Activated naive CD8-positive, alpha-beta T cell treated with anti-CD3 and anti-CD28 coated beads for 36 hours (primary cell): ENCODE results near the gene APBA1. TPM values are rescaled to one million over a fixed set of nuclear protein-coding genes. Genes with fewer than 3 reads are reported as not detected.

Experiments
- DNase-seq: peaks from one replicate; pipeline ENCODE4 v3.0.0; 2021
- H3K27ac Mint-ChIP-seq: one replicate; pipeline ENCODE4 v1.8.0; 2022; ENCODE audit warnings: mild to moderate bottlenecking, moderate library complexity, mixed read lengths
- H3K27me3 Mint-ChIP-seq: one replicate; pipeline ENCODE4 v1.8.0; 2022; ENCODE audit warnings: mild to moderate bottlenecking, mixed read lengths
- H3K36me3 Mint-ChIP-seq: one replicate; pipeline ENCODE4 v1.8.0; 2021; ENCODE audit warnings: mild to moderate bottlenecking, mixed read lengths
- H3K4me1 Mint-ChIP-seq: one replicate; pipeline ENCODE4 v1.8.0; 2021; ENCODE audit warnings: mixed read lengths
- H3K4me3 Mint-ChIP-seq: one replicate; pipeline ENCODE4 v1.8.0; 2022; ENCODE audit warnings: mild to moderate bottlenecking, moderate library complexity, mixed read lengths
- H3K9me3 Mint-ChIP-seq: one replicate; pipeline ENCODE4 v1.8.0; 2022; ENCODE audit warnings: mixed read lengths
- total RNA-seq, 2 experiments: library from RNA; stranded (reverse); gene quantifications; one replicate each; pipeline ENCODE4 v1.2.3, GENCODE V29; 2021

The APBA1 gene
- total RNA-seq, 2 experiments from 2014 or later: 0.08 to 0.23 TPM

DNA sequence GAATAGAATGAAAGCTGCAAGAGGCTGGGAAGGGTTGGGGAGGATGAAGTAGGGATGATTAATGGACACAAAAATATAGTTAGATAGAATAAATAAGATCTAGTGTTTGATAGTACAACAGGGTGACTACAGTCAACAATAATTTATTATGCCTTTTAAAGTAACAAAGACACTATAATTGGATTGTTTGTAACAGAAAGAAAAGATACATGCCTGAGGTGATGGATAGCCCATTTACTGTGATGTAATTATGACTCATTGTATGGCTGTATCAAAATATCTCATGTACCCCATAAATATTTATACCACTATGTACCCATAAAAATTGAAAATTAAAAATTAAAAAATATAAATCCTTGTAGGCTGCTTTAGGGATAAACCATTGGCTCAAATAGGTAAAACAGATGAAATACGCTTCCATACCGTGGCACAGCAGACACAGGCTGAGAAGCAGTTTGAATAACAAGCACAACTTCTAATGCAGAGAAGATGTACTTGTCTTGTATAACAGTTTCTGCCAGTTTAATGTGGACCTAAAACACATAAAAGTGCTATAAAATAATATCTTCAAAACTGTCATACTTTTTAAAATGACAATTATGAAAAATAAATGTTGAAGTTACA lies 34.9 kb downstream of the APBA1 start:
- H3K4me3 Mint-ChIP-seq: no peak overlapping the region
- H3K27ac Mint-ChIP-seq: no peak overlapping the region
- H3K36me3 Mint-ChIP-seq: no peaks in the 10 kb centered on the region
- H3K4me1 Mint-ChIP-seq: no peaks in the 10 kb centered on the region
- peaks cover 23% of the 10 kb centered on the region for H3K27me3 Mint-ChIP-seq
- no peak for DNase-seq
- no peaks in the 10 kb centered on the region for H3K9me3 Mint-ChIP-seq

DNA sequence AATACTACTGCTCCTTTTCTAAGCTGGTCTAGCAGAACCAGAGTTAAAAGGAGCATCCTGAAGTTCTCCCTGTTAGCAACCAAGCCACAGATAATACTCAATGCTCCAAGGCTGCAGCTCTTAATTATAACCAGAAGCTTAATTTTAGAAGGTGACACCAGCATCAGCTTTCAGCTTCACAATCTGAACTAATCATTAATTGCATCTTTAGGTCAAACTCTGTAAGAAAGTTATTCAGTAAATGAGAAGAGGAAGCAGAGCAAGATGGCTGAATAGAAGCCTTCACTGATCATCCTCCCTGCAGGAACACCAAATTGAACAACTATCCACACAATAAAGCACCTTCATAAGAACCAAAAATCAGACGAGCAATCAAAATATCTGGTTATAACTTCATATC lies 38.5 kb downstream of the APBA1 start:
- no peaks in the 10 kb centered on the region for H3K4me1 Mint-ChIP-seq
- no peaks in the 10 kb centered on the region for H3K36me3 Mint-ChIP-seq
- no peak overlapping the region for H3K4me3 Mint-ChIP-seq
- DNase-seq: no peak
- no peak overlapping the region for H3K27ac Mint-ChIP-seq
- H3K9me3 Mint-ChIP-seq: no peaks in the 10 kb centered on the region
- H3K27me3 Mint-ChIP-seq: peaks cover 23% of the 10 kb centered on the region

DNA sequence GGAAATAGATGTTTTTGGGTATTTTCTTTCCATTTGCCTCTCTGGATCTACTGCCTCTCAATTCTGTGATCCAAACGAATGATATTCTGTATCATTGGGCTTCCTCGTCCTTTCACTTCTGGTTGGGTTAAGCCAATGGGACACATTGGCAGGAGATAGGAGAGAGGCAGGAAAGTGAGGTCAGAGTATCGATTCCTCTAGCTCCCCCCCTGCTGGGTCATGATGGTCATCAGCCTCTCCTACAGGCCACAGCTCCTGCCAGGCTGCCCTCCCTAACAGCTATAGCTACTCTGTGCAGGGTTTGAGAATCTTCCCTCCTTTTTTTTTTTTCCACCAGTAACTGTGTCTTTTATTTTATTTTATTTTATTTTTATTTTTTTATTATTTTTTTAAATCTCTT lies 39.4 kb downstream of the APBA1 start:
- no peaks in the 10 kb centered on the region for H3K4me1 Mint-ChIP-seq
- no peak for DNase-seq
- H3K36me3 Mint-ChIP-seq: no peaks in the 10 kb centered on the region
- no peak overlapping the region for H3K4me3 Mint-ChIP-seq
- peaks cover 27% of the 10 kb centered on the region for H3K27me3 Mint-ChIP-seq
- H3K27ac Mint-ChIP-seq: no peak overlapping the region
- H3K9me3 Mint-ChIP-seq: no peaks in the 10 kb centered on the region

DNA sequence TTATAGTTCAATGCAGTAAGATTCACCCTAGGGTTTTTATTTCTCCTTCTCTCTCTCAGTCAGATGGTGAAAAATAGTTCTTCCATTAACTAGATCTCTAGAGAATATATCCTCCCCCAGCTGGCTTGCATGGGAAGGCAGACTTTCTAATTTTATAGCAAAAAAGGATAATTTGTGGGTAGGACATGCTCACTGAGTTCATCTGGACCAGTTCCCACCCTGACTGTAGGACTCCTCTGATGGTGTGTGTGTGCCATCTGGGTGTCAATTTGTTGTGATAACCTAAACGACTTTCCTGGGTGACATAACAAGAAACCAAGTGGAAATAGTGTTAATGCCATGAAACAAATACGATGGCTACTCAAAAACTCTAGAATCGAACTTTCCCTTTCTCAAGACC lies 44.9 kb downstream of the APBA1 start:
- no peak overlapping the region for H3K27ac Mint-ChIP-seq
- H3K9me3 Mint-ChIP-seq: no peaks in the 10 kb centered on the region
- H3K36me3 Mint-ChIP-seq: no peaks in the 10 kb centered on the region
- DNase-seq: no peak
- no peak overlapping the region for H3K4me3 Mint-ChIP-seq
- no peaks in the 10 kb centered on the region for H3K4me1 Mint-ChIP-seq
- peaks cover 17% of the 10 kb centered on the region for H3K27me3 Mint-ChIP-seq

DNA sequence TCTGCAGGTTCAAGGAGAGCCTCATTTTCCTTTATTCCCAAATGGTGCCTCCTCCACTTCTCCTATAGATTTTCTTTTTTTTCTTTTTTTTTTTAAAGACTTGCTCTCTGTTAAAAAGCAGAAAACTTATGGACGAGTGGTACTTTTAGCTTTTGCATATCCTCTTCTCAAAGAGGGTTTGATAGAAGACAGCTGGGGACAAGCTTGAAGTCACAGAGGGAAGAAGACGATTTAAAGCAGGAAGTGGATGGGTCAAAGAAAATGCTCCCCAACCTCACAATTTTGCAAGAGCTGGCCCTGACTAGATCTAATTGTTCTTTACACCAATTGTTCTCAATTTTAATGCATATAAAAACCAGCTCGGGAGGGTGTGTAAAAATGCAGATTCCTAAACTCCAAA lies 48.9 kb downstream of the APBA1 start:
- Mint-ChIP-seq H3K36me3 (no peaks in the 10 kb centered on the region), H3K4me3 (no peak overlapping the region), H3K27me3 (peaks cover 17% of the 10 kb centered on the region), H3K4me1 (no peaks in the 10 kb centered on the region), H3K27ac (no peak overlapping the region), H3K9me3 (peaks cover 2% of the 10 kb centered on the region)
- no peak for DNase-seq

DNA sequence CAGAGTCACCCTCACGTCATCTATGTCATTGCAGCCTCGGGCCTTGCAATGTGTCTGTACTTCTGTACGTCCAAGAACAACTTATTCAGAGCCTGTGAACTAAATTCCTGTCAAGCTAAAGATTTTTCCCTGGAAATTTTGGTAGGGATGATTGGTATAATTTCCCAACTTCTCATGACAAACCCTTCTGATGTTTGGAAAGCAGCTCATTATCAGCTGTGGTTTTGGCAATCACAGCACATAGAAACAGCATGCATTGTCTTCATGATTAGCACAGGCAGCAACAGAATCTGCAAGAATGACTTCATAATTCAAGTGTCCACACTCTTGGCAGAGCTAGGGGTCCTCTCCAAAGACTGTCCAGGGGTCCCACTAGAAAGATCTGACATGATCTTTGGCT lies 49.5 kb downstream of the APBA1 start:
- H3K9me3 Mint-ChIP-seq: peaks cover 5% of the 10 kb centered on the region
- H3K27me3 Mint-ChIP-seq: peaks cover 17% of the 10 kb centered on the region
- no peaks in the 10 kb centered on the region for H3K36me3 Mint-ChIP-seq
- DNase-seq: no peak
- no peak overlapping the region for H3K4me3 Mint-ChIP-seq
- no peak overlapping the region for H3K27ac Mint-ChIP-seq
- no peaks in the 10 kb centered on the region for H3K4me1 Mint-ChIP-seq

DNA sequence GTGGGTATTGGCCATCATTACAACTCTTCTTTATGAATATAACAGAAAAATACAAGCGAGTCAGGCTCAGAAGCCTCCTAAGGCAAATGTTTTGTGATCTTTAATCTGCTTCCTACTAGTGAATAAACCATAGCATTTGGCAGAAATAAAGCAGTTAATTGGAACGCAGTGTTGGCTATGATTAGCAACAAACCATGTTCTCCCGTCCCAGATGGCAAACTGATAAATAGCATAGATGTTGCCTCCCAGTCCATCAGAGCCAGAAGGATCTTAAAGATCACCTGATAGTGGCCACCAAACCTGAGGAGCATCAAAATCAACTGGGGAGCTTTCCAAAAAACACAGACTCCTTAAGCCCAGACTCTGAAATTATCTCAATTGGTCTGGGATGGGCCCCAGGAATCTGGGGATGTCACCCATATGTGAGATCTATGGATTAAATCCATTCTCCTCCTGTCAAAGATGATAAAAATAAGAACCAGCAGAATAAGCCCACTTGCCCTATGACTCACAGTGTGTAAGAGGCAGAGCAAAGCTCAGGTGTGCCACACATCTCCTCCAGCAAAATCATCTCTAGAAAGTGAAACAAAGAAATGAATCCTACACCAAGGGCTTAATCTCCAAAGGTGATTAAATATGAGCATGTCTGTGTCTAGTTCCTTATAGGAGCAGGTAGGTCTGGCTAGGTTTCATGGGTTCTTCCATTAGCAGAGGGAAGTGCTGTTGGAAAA lies 50.3 kb downstream of the APBA1 start:
- H3K36me3 Mint-ChIP-seq: no peaks in the 10 kb centered on the region
- H3K27ac Mint-ChIP-seq: no peak overlapping the region
- DNase-seq: no peak
- H3K4me1 Mint-ChIP-seq: no peaks in the 10 kb centered on the region
- H3K4me3 Mint-ChIP-seq: no peak overlapping the region
- peaks cover 5% of the 10 kb centered on the region for H3K9me3 Mint-ChIP-seq
- H3K27me3 Mint-ChIP-seq: peaks cover 10% of the 10 kb centered on the region

DNA sequence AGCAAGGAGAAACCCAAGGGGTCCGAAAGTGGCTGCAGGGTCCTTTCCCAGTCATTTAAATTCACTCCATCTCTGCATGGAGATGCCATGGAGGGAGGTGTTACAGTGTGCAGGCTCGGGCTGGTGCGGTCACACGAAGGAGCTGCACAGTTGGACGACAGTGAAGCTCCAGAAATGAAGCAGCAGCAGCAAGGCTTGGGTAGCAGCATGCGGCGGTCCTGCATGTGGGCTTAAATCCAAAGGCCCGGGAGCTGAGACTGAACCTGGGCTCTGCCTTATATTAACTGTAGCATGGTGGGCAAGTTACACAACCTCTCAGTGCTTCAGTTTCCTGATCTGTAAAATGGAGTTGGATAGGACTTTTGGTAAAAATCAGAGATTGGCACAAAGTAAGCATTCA lies 51.4 kb downstream of the APBA1 start:
- Mint-ChIP-seq H3K4me1 (no peaks in the 10 kb centered on the region), H3K36me3 (no peaks in the 10 kb centered on the region), H3K27me3 (peaks cover 13% of the 10 kb centered on the region), H3K9me3 (peaks cover 5% of the 10 kb centered on the region), H3K4me3 (no peak overlapping the region), H3K27ac (no peak overlapping the region)
- no peak for DNase-seq

DNA sequence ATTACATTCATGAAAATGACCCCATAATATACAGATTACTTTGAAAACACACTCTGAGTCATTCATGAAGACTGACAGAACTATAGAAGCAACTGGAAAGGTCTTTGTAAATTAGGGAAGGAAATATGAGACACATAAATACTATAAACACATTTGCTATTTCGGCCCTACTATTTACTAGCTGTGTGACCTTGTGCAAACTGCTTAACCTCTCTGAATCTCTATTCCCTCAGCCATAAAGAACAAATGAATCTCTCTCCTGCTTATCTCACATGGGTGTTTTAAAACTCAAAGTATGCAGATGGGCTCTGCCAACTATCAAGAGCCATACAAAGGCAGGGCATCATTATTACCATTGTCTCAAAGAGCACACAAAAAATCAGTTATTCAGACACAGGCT lies 52.9 kb downstream of the APBA1 start:
- Mint-ChIP-seq H3K36me3 (no peaks in the 10 kb centered on the region), H3K4me3 (no peak overlapping the region), H3K27me3 (peaks cover 16% of the 10 kb centered on the region), H3K27ac (no peak overlapping the region), H3K4me1 (no peaks in the 10 kb centered on the region), H3K9me3 (peaks cover 5% of the 10 kb centered on the region)
- no peak for DNase-seq

DNA sequence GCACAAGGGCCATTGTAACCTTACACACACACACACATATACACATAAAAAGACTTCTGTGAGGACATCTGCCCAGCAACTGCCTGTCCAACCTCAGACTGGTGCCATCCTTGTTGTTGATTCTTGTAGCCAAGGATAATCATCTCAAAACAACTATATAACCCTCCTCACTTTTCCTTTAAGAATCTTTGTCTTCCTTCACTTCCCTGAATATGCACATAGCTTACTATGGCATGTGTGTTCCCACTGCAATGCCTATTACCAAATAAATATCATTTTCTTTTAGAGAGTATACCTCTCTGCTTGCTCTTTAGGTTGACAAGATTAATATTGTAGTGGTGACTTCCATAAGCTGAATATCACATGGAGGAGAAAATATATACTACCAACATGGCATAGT lies 55.2 kb downstream of the APBA1 start:
- Mint-ChIP-seq H3K36me3 (no peaks in the 10 kb centered on the region), H3K4me3 (no peak overlapping the region), H3K27ac (no peak overlapping the region), H3K27me3 (peaks cover 15% of the 10 kb centered on the region), H3K9me3 (peaks cover 5% of the 10 kb centered on the region), H3K4me1 (no peaks in the 10 kb centered on the region)
- no peak for DNase-seq

DNA sequence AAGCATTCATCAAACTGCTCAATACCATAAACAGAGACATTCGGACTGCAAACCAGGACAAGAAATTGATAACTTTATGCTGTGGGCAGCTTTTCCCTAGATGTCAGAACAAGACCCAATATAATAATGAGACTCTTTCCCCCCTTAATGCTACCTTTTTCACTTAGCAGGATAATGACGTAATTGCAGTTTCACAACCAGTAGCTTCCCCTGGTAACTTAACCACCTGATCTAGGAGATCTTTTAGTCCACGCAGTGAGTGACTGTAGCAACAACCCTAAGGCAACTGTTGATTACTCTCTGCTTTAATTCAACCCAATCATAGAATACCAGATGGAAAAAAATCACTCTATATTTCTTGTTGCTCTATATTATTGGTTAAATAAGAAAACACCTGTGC lies 56.3 kb downstream of the APBA1 start:
- H3K9me3 Mint-ChIP-seq: peaks cover 5% of the 10 kb centered on the region
- no peaks in the 10 kb centered on the region for H3K36me3 Mint-ChIP-seq
- no peak overlapping the region for H3K27ac Mint-ChIP-seq
- H3K4me3 Mint-ChIP-seq: no peak overlapping the region
- H3K4me1 Mint-ChIP-seq: no peaks in the 10 kb centered on the region
- no peak for DNase-seq
- peaks cover 20% of the 10 kb centered on the region for H3K27me3 Mint-ChIP-seq

DNA sequence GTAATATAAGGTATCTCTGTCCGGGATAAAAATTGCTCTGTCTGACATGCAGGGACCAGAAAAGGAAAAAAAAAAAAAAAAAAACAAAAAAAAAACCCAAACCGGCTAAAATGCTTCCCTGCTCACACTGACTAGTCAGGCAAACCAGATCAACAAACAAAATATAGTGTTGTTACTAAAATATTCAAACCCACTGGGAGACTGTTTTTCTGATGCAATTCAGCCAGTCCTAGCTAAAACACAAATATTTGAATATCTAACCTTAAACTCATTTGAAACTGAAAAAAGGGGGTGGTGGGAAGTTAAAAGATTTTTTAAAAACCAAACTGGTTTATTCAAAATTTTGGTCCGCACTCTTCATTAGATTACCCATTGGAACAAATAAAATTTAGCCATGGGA lies 61.0 kb downstream of the APBA1 start:
- H3K4me1 Mint-ChIP-seq: no peaks in the 10 kb centered on the region
- H3K36me3 Mint-ChIP-seq: no peaks in the 10 kb centered on the region
- H3K4me3 Mint-ChIP-seq: no peak overlapping the region
- peaks cover 2% of the 10 kb centered on the region for H3K9me3 Mint-ChIP-seq
- DNase-seq: no peak
- no peak overlapping the region for H3K27ac Mint-ChIP-seq
- peaks cover 17% of the 10 kb centered on the region for H3K27me3 Mint-ChIP-seq

DNA sequence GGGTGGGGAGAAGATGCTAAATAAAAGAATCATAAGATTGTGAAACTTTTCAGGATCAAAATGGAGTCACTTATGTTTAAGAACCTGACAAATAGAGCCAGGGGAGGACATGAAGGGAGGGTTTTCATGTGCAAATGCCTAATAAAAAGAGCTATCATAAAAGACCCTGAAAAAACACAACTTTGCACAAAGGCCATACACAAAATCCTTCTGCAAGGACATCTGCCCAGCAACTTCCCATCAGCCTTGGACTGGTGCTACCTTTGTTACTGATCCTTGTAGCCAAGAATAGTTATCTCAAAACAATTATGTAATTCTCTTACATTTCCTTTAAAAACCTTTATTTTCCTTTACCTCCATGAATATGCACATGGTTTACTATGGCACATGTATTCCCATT lies 63.0 kb downstream of the APBA1 start:
- DNase-seq: no peak
- no peaks in the 10 kb centered on the region for H3K4me1 Mint-ChIP-seq
- H3K27ac Mint-ChIP-seq: no peak overlapping the region
- peaks cover 11% of the 10 kb centered on the region for H3K27me3 Mint-ChIP-seq
- H3K36me3 Mint-ChIP-seq: no peaks in the 10 kb centered on the region
- peaks cover 2% of the 10 kb centered on the region for H3K9me3 Mint-ChIP-seq
- no peak overlapping the region for H3K4me3 Mint-ChIP-seq

DNA sequence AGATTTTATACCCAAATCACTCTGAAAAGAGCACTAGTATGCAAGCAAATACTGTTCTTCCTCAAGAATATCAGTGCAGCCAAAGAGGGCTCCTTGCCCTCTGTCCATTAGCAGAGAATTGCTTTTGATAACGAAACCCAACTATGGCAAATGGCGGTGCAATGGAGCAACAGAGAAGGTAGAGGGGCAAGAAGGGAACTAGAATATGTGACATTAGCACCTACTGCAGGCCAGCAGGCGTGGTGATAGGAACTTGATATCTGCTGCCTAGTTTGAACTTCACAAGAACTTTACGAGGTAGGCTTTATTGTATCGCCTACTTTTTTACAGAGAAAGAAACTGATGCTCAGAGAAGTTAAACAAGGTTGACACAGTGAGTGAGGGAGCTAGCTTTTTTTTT lies 66.1 kb downstream of the APBA1 start:
- no peaks in the 10 kb centered on the region for H3K36me3 Mint-ChIP-seq

DNA sequence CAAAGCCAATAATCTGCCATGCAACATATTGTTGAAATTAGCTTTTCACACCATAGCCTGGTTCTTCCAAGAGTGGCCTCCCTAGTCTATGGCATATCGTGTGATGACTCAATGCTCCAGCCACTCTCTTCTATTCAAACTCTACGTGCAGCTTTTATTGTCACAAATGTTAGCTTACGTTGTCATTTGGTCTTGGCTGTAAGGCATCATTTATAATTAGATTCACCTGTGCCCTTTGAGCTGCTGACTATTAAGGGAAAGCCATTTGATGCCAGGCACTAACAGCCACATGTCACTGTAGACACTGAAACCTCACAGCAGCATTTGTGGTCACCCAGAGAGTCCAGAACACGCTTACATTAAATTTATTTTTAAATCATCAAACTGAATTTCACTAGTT lies 66.8 kb downstream of the APBA1 start:
- no peak for DNase-seq
- Mint-ChIP-seq H3K4me1 (no peaks in the 10 kb centered on the region), H3K36me3 (no peaks in the 10 kb centered on the region), H3K27ac (no peak overlapping the region), H3K9me3 (peaks cover 2% of the 10 kb centered on the region), H3K27me3 (no peaks in the 10 kb centered on the region), H3K4me3 (no peak overlapping the region)

More for the DNA sequence above, 66.1 kb downstream of the APBA1 start:
- Mint-ChIP-seq H3K27ac (no peak overlapping the region), H3K4me3 (no peak overlapping the region), H3K27me3 (peaks cover 3% of the 10 kb centered on the region), H3K9me3 (peaks cover 2% of the 10 kb centered on the region), H3K4me1 (no peaks in the 10 kb centered on the region)
- no peak for DNase-seq

DNA sequence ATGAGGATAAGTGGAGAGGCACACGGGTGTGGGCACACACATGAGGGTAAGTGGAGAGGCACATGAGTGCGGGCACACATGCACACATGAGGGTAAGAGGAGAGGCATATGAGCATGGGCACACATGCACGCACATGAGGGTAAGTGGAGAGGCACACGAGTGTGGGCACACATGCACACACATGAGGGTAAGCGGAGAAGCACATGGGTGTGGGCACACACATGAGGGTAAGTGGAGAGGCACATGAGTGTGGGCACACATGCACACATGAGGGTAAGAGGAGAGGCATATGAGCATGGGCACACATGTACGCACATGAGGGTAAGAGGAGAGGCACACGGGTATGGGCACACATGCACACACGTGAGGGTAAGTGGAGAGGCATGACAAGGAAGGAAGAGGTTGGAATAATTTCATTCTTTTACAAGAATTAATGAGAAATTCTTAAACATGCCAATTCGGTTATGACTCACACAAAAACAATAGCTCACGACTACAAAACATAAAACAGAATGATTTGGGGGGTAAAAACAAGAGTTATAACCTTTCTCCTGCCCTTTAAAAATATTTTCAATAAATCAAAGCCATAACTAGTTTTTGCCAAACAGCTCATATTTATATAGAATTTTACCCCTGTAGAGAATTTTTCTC lies 67.5 kb downstream of the APBA1 start:
- no peaks in the 10 kb centered on the region for H3K36me3 Mint-ChIP-seq
- no peaks in the 10 kb centered on the region for H3K27me3 Mint-ChIP-seq
- peaks cover 2% of the 10 kb centered on the region for H3K9me3 Mint-ChIP-seq
- H3K4me1 Mint-ChIP-seq: no peaks in the 10 kb centered on the region
- DNase-seq: no peak
- H3K4me3 Mint-ChIP-seq: no peak overlapping the region
- H3K27ac Mint-ChIP-seq: no peak overlapping the region
